ENCODE measurements around the gene NBPF9. TPM values are rescaled to one million over a fixed set of nuclear protein-coding genes. Genes with fewer than 3 reads are reported as not detected.
"Not testable (repeated sequence)": the region's sequence is repeated elsewhere in the genome, so short reads cannot be mapped to it uniquely, and the experiment has no call there.

NBPF9 gene
- total RNA-seq, 2 donors from 2014 or later, result 31.2 to 38.1 TPM

DNA sequence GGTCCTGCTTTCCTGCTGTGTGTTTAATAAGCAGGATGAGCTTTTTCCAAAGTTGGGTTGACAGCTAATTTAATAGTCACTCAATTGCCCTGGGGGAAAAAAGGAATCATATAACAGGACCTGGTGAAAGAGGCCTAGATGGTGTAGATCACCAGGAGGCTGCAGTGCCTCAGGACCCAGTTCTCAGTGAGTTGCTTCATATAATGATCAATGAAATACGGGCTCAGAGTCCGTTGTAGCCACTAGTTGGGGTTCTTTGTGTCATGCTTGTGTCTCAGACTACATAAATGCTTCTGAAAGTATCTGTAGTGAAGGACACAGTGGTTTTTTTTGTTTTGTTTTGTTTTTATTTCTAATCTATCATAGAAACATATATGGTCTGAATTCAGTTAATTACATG is 94.6 kb downstream of the NBPF9 start:
- not testable (repeated sequence) for H3K36me3 ChIP-seq (ENCODE audit: control insufficient read depth, insufficient read depth, low read length); H3K4me3 Mint-ChIP-seq; H3K27me3 ChIP-seq (ENCODE audit: control insufficient read depth, insufficient read depth, low read length, poor library complexity, severe bottlenecking); H3K9ac ChIP-seq (ENCODE audit: extremely low read depth, low read length, poor library complexity, severe bottlenecking); H3K9me3 ChIP-seq (ENCODE audit: control insufficient read depth, low read length); DNase-seq; H3K9me3 Mint-ChIP-seq; H3K27me3 Mint-ChIP-seq (ENCODE audit: insufficient read depth); H3K27ac Mint-ChIP-seq; H3K36me3 Mint-ChIP-seq (ENCODE audit: low read depth); H3K27ac ChIP-seq (ENCODE audit: low read depth, low read length); H3K4me1 Mint-ChIP-seq; H3K4me3 ChIP-seq (ENCODE audit: low read length); H3K4me1 ChIP-seq (ENCODE audit: control insufficient read depth, insufficient read depth, low read length)
- WGBS, 2 experiments (ENCODE audit: insufficient coverage in 1 of 2, insufficient read length in 1 of 2), result 100% methylated on average over 1 of the region's 2 CpGs; no CpG with 5 or more reads in 1 of the 2 experiments

DNA sequence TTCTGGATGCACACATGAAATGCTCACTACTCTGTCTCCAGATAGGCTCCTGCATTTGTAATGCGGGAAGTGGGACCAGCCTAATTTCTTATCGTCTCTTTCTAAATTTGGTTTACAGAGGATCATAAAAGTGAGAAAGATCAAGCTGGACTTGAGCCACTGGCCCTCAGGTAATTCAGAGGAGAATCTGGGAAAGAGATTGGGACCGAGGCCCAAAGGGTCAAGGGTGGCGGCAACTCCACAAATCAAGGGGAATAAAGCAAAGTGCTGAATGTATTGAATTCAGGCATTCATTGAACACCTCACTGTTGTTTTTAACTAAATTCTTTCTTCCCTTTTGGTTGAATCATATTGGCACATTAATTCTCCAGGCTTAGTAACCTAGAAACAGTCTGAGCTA is 95.0 kb downstream of the NBPF9 start:
- not testable (repeated sequence) for H3K9ac ChIP-seq (ENCODE audit: extremely low read depth, low read length, poor library complexity, severe bottlenecking); H3K27me3 Mint-ChIP-seq (ENCODE audit: insufficient read depth); H3K27me3 ChIP-seq (ENCODE audit: control insufficient read depth, insufficient read depth, low read length, poor library complexity, severe bottlenecking); H3K9me3 ChIP-seq (ENCODE audit: control insufficient read depth, low read length); H3K4me1 ChIP-seq (ENCODE audit: control insufficient read depth, insufficient read depth, low read length); H3K36me3 Mint-ChIP-seq (ENCODE audit: low read depth); H3K27ac ChIP-seq (ENCODE audit: low read depth, low read length); H3K36me3 ChIP-seq (ENCODE audit: control insufficient read depth, insufficient read depth, low read length); DNase-seq; H3K4me1 Mint-ChIP-seq; H3K27ac Mint-ChIP-seq; H3K4me3 Mint-ChIP-seq; H3K9me3 Mint-ChIP-seq; H3K4me3 ChIP-seq (ENCODE audit: low read length)
- no CpG with 5 or more reads among the region's 4 CpGs for WGBS, 2 experiments (ENCODE audit: insufficient coverage in 1 of 2, insufficient read length in 1 of 2)
